Endothelial cell of umbilical vein (primary cell): ENCODE results near the gene LRSAM1. TPM values are rescaled to one million over a fixed set of nuclear protein-coding genes. Genes with fewer than 3 reads are reported as not detected.

Source experiments
- BruUV-seq: library from RNA; stranded (reverse); fragments of 400-500 nt; replicated peaks from 2 replicates; lab custom pipeline; 2021; lab: Mats Ljungman, UMichigan
- CTCF ChIA-PET: fragments of 300-600, 350-600 bp; sonication (Branson Sonifier 250); formaldehyde crosslinking; loops from one replicate; lab custom pipeline; 2021; ENCODE audit warnings: antibody characterized with exemption, inconsistent platforms; lab: Charles Lee
- POLR2A ChIA-PET: fragments of 300-600, 350-600 bp; sonication (Branson Sonifier 250); formaldehyde crosslinking; loops from one replicate; lab custom pipeline; 2021; ENCODE audit warnings: antibody characterized with exemption, inconsistent platforms; lab: Charles Lee
- DNase-seq: peaks from one replicate; pipeline ENCODE4 v3.0.0-alpha.2; 2011; ENCODE audit warnings: low read depth, low spot score
- FAIRE-seq: peaks from 2 replicates; lab custom pipeline; 2011; peaks lifted over from hg19 to GRCh38; lab: Jason Lieb, UNC
- H2AFZ ChIP-seq: 2 replicates; pipeline ENCODE4 v1.6.0; 2012; ENCODE audit warnings: low read depth, low read length, control low read depth, inconsistent platforms
- H3K27ac ChIP-seq: 2 replicates; pipeline ENCODE4 v1.5.1; 2011; ENCODE audit warnings: low read depth, mild to moderate bottlenecking, control low read depth, low read length, moderate library complexity; ENCODE audit not compliant: insufficient read depth
- H3K27me3 ChIP-seq, 2 experiments: 2 replicates each; pipeline versions ENCODE4 v1.6.0 to v1.6.1; 2011; ENCODE audit warnings: low read length in 2 of 2, mixed read lengths in 1 of 2; ENCODE audit not compliant: control insufficient read depth in 2 of 2, insufficient read depth in 2 of 2
- H3K36me3 ChIP-seq, 2 experiments: 2 replicates in 1 of 2; 3 replicates in 1 of 2; pipeline ENCODE4 v1.5.1; 2011; ENCODE audit warnings: low read length in 2 of 2, mild to moderate bottlenecking in 1 of 2, moderate library complexity in 1 of 2; ENCODE audit not compliant: control insufficient read depth in 2 of 2, insufficient read depth in 2 of 2; ENCODE audit errors: extremely low read depth in 1 of 2
- H3K4me1 ChIP-seq: 3 replicates; pipeline ENCODE4 v1.5.1; 2011; ENCODE audit warnings: mild to moderate bottlenecking, low read length; ENCODE audit not compliant: control insufficient read depth, insufficient read depth; ENCODE audit errors: extremely low read depth
- H3K4me2 ChIP-seq: 2 replicates; pipeline ENCODE4 v1.6.1; 2011; ENCODE audit warnings: low read length, control low read depth, mixed read lengths; ENCODE audit not compliant: insufficient read depth
- H3K4me3 ChIP-seq, 3 experiments: fragments of 200-600 bp in 1 of 3; sonication (generic), shearing (Covaris generic) in 1 of 3; replicated peaks in 1 of 3; 2 replicates each; pipeline ENCODE4 v1.5.1; 2011 to 2016; ENCODE audit warnings: control low read depth in 3 of 3, low read length in 3 of 3, mild to moderate bottlenecking in 2 of 3, inconsistent platforms in 1 of 3, low read depth in 1 of 3, moderate library complexity in 1 of 3; ENCODE audit not compliant: insufficient read depth in 1 of 3
- H3K79me2 ChIP-seq: 2 replicates; pipeline ENCODE4 v1.6.0; 2012; ENCODE audit warnings: low read length, inconsistent platforms; ENCODE audit not compliant: control insufficient read depth, insufficient read depth
- H3K9ac ChIP-seq: replicated peaks from 2 replicates; pipeline ENCODE3; 2011; ENCODE audit warnings: low read length, control low read depth; ENCODE audit not compliant: insufficient read depth; ENCODE audit errors: extremely low read depth
- H3K9me1 ChIP-seq: replicated peaks from 3 replicates; pipeline ENCODE4 v1.6.0; 2011; ENCODE audit warnings: mild to moderate bottlenecking, low read length; ENCODE audit not compliant: control insufficient read depth, insufficient read depth; ENCODE audit errors: extremely low read depth
- H3K9me3 ChIP-seq: replicated peaks from 2 replicates; pipeline ENCODE4 v1.5.1; 2012; ENCODE audit warnings: low read length, inconsistent platforms; ENCODE audit not compliant: control insufficient read depth, insufficient read depth
- H4K20me1 ChIP-seq: replicated peaks from 2 replicates; pipeline ENCODE3; 2011; ENCODE audit warnings: mild to moderate bottlenecking, low read length; ENCODE audit not compliant: control insufficient read depth, insufficient read depth; ENCODE audit errors: extremely low read depth
- EZH2 ChIP-seq: IDR thresholded peaks from 2 replicates; pipeline ENCODE4 v1.6.1; 2012; ENCODE audit warnings: borderline replicate concordance, low read depth, mild to moderate bottlenecking, moderate library complexity, low read length, inconsistent platforms; ENCODE audit not compliant: severe bottlenecking
- FOS ChIP-seq: IDR thresholded peaks from 2 replicates; pipeline ENCODE4 v1.6.1; 2011; ENCODE audit warnings: mild to moderate bottlenecking, low read length, moderate library complexity, borderline replicate concordance; ENCODE audit not compliant: insufficient read depth
- GATA2 ChIP-seq: IDR thresholded peaks from 2 replicates; pipeline ENCODE4 v1.7.0; 2011; ENCODE audit warnings: low read depth, mild to moderate bottlenecking, moderate library complexity, mixed read lengths, low read length; ENCODE audit not compliant: insufficient read length, insufficient read depth
- JUN ChIP-seq: IDR thresholded peaks from 2 replicates; pipeline ENCODE4 v1.6.1; 2011; ENCODE audit warnings: borderline replicate concordance, low read depth; ENCODE audit not compliant: insufficient read length, insufficient read depth
- MYC ChIP-seq: IDR thresholded peaks from one replicate; pipeline ENCODE4 v1.6.1; 2011; ENCODE audit warnings: mild to moderate bottlenecking, low read depth, low read length
- POLR2A ChIP-seq: IDR thresholded peaks from 2 replicates; pipeline ENCODE4 v1.6.1; 2012; ENCODE audit warnings: low read depth, mild to moderate bottlenecking, control low read depth, low read length
- POLR2AphosphoS5 ChIP-seq: IDR thresholded peaks from 2 replicates; pipeline ENCODE4 v1.6.1; 2012; ENCODE audit warnings: low read depth, mild to moderate bottlenecking, control low read depth, low read length, moderate library complexity; ENCODE audit not compliant: insufficient read depth
- dilution Hi-C: fragments of 300-500 bp; cut with MboI; formaldehyde crosslinking; loops from one replicate; pipeline ENCODE4 v1.15.0; 2019; ENCODE audit warnings: low sequenced_read_pairs; ENCODE audit not compliant: extremely low pct_ligation_motif_present
- intact Hi-C: fragments of 100-400 bp; cut with micrococcal nuclease; formaldehyde crosslinking; loops from one replicate; pipeline ENCODE4 v1.10.0; 2022
- polyA plus RNA-seq, 4 experiments: library from polyadenylated mRNA; depleted of rRNA in 3 of 4; stranded (reverse) in 3 of 4; unstranded in 1 of 4; fragments of >200 nt; gene quantifications; 2 replicates each; pipeline versions ENCODE4 v1.2.1 to v1.2.3, GENCODE V29; 2011 to 2012; ENCODE audit warnings: missing spikeins in 1 of 4
- total RNA-seq: library from RNA; stranded (reverse); gene quantifications from 2 replicates; pipeline ENCODE4 v1.2.3, GENCODE V29; 2021
- TF ChIP-seq, protein P1 (sequence below), 2 donors: IDR thresholded peaks; 1 replicate in 1 of 2; 2 replicates in 1 of 2; pipeline ENCODE4 v1.5.1; 2011; ENCODE audit warnings: low read length in 2 of 2, mild to moderate bottlenecking in 2 of 2, moderate library complexity in 2 of 2, control low read depth in 1 of 2, inconsistent platforms in 1 of 2, low read depth in 1 of 2; ENCODE audit not compliant: insufficient read depth in 1 of 2; ENCODE audit errors: extremely low read depth in 1 of 2
- TF ChIP-seq, protein P2 (sequence below): IDR thresholded peaks from 2 replicates; pipeline ENCODE4 v1.6.1; 2011; ENCODE audit not compliant: insufficient read depth, insufficient read length

LRSAM1 gene
- total and polyA plus RNA-seq, 2 donors (not counting 3 experiments of a cell fraction or from before 2014, with no cell fraction given), result 10.8 to 18.9 TPM

GRCh38 chr9:127473932-127474331 is 22.6 kb downstream of the LRSAM1 start:
- Histone ChIP-seq H2AFZ (no peak overlapping the region), H3K9me1 (no peaks in the 10 kb centered on the region), H3K9ac (no peak overlapping the region), H3K27me3 (no peaks in the 10 kb centered on the region), H3K79me2 (no peaks in the 10 kb centered on the region), H3K9me3 (no peaks in the 10 kb centered on the region), H3K27ac (no peak overlapping the region), H3K4me1 (no peaks in the 10 kb centered on the region), H4K20me1 (no peaks in the 10 kb centered on the region), H3K4me3 (no peak overlapping the region), H3K36me3 (peaks cover 0 to 6% of the 10 kb centered on the region in 2 experiments), H3K4me2 (no peak overlapping the region)
- no peak for TF ChIP-seq MYC
- intact Hi-C loops (no loop called here), dilution Hi-C loops (no loop called here)
- no TSS peak for BruUV-seq
- no peak for DNase-seq
- ChIA-PET CTCF (no interaction called here), POLR2A (no interaction called here)
- FAIRE-seq, result no peak

GRCh38 chr9:127474592-127474991 is 23.3 kb downstream of the LRSAM1 start:
- no peaks in the 10 kb centered on the region for H3K79me2 ChIP-seq
- FAIRE-seq (no peak), DNase-seq (no peak)
- no peaks in the 10 kb centered on the region for H3K4me1 ChIP-seq
- no peaks in the 10 kb centered on the region for H3K9me3 ChIP-seq
- H3K36me3 ChIP-seq, result peaks cover 0 to 13% of the 10 kb centered on the region in 2 experiments
- H4K20me1 ChIP-seq, result no peaks in the 10 kb centered on the region
- no TSS peak for BruUV-seq
- no peaks in the 10 kb centered on the region for H3K27me3 ChIP-seq
- H3K4me3 ChIP-seq, result no peak overlapping the region
- H3K4me2 ChIP-seq, result no peak overlapping the region
- no peaks in the 10 kb centered on the region for H3K9me1 ChIP-seq
- no peak for TF ChIP-seq POLR2AphosphoS5
- no peak for TF ChIP-seq FOS
- TF ChIP-seq, protein P1, sequence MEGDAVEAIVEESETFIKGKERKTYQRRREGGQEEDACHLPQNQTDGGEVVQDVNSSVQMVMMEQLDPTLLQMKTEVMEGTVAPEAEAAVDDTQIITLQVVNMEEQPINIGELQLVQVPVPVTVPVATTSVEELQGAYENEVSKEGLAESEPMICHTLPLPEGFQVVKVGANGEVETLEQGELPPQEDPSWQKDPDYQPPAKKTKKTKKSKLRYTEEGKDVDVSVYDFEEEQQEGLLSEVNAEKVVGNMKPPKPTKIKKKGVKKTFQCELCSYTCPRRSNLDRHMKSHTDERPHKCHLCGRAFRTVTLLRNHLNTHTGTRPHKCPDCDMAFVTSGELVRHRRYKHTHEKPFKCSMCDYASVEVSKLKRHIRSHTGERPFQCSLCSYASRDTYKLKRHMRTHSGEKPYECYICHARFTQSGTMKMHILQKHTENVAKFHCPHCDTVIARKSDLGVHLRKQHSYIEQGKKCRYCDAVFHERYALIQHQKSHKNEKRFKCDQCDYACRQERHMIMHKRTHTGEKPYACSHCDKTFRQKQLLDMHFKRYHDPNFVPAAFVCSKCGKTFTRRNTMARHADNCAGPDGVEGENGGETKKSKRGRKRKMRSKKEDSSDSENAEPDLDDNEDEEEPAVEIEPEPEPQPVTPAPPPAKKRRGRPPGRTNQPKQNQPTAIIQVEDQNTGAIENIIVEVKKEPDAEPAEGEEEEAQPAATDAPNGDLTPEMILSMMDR (IDR thresholded peaks at IDR 0.05; ENCODE audit: extremely low read depth in 1 of 2, insufficient read depth in 1 of 2, low read depth in 1 of 2, low read length in 2 of 2), result no peak
- TF ChIP-seq POLR2A, result no peak
- TF ChIP-seq EZH2, result no peak
- TF ChIP-seq JUN, result no peak
- TF ChIP-seq GATA2, result no peak
- TF ChIP-seq MYC, result no peak
- TF ChIP-seq, protein P2, sequence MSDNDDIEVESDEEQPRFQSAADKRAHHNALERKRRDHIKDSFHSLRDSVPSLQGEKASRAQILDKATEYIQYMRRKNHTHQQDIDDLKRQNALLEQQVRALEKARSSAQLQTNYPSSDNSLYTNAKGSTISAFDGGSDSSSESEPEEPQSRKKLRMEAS, result no peak
- ChIA-PET POLR2A (no interaction called here), CTCF (no interaction called here)
- no peak overlapping the region for H2AFZ ChIP-seq
- H3K9ac ChIP-seq, result no peak overlapping the region
- dilution Hi-C loops, result no loop called here
- intact Hi-C loops, result no loop called here
- no peak overlapping the region for H3K27ac ChIP-seq
